HG02798 (cell line): Measurements from ENCODE around the gene SHOX.
"Not testable (repeated sequence)": the region's sequence is repeated elsewhere in the genome, so short reads cannot be mapped to it uniquely, and the experiment has no call there.

Source experiments
- ATAC-seq: cut with Tn5 transposase; IDR thresholded peaks from one replicate; pipeline ENCODE4 v1.9.1; 2021; ENCODE audit warnings: mild to moderate bottlenecking; ENCODE audit not compliant: unreplicated experiment, poor library complexity

The SHOX gene

GRCh38 chrX:635428-636090, 5.0 kb downstream of the SHOX start:
- no peak for ATAC-seq

DNA sequence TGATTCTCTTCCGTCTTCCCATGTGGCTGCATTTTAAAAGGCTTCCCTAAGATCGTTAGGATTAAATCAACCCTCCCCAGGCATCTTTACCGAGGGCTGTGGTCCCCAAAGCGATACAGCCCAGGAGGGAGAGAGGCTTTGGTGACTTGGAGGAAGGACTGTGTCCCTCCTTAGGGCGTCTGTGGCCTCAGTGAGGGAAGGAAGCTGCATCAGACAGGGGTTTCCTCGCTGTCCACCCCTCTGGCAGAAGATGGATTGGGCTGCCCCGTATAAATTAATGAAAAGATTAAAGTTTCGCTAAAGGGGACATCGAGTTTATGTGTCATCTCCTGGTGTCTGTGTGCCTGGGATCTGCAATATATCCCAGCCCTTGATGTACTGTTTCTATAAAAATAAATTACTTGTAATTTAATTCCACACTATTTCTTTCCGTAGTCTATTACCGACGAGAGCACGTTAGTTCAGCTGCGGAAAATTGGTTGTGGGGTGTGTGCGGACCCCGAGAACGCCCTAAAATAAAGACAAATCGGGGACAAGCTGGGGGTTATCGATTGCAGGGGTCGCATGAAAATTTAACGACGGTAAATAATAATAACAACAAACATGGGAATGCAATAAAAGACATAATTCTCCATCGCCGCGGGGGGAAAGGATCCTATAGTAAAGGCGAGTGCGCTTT, 6.5 kb downstream of the SHOX start:
- no peak for ATAC-seq

- no peak for ATAC-seq
Measured at GRCh38 chrX:637660-638481, 7.3 kb downstream of the SHOX start.

DNA sequence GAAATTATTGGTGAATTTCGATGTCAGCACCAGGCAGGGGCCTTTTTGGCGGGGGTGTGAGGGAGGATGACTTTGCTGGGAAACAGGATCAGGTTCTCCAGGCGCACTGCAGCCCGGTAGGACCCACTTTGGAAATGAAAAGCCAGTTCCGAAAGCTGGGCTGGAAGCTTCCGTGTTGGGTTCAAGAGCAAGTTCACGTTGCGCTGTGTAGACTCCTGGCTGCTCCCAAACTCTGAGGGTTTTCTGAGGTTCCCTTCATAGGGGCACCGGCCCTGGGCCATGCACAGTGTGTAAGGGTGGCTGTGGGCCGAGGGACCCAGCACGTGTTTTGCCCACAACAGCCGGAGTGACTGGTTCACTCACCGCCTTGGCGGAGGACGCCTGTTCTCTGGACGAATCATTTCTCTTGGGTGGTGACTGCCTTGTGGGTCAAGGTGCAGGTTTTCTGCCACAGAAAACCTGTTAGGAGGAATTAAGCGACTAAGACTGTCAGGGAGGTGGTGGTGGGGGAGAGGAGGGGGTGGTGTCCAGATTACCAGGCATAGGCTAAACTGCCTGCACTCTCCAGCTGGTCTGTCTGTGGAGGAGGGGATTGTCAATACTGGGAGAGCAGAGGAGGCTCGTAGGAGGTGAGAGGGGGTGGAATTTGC, 8.0 kb downstream of the SHOX start:
- no peak for ATAC-seq

- no peak for ATAC-seq
Measured at GRCh38 chrX:639151-639550, 8.6 kb downstream of the SHOX start.

- ATAC-seq = no peak
Measured at GRCh38 chrX:640641-641040, 10.1 kb downstream of the SHOX start.

- no peak for ATAC-seq
Measured at GRCh38 chrX:641671-642435, 11.3 kb downstream of the SHOX start.

GRCh38 chrX:642436-643240, 12.0 kb downstream of the SHOX start:
- ATAC-seq = no peak

DNA sequence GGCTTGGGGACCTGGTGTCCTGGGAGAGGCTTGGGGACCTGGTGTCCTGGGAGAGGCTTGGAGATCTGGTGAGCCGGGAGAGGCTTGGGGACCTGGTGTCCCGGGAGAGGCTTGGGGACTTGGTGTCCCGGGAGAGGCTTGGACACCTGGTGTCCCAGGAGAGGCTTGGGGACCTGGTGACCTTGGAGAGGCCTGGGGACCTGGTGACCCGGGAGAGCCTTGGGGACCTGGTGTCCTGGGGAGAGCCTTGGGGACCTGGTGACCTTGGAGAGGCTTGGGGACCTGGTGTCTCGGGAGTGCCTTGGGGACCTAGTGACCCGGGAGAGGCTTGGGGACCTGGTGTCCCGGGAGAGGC, 12.6 kb downstream of the SHOX start:
- ATAC-seq = no peak

DNA sequence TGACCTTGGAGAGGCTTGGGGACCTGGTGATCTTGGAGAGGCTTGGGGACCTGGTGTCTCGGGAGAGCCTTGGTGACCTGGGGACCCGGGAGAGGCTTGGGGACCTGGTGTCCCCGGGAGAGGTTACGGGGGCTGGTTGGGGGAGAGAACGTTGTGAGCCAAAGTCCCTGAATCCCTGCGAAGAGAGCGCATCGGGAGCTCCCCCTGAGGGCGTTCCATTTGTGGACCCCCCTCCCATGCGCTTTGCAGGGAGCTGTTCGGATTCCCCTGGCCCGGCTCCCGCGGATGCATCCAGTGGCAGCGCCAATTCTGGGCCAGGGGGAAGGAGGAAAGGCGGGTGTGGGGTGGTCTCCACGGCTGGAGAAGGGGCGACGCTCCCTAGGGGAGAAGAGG, 13.3 kb downstream of the SHOX start:
- no peak for ATAC-seq

- ATAC-seq = no peak
Measured at GRCh38 chrX:644304-645281, 14.0 kb downstream of the SHOX start.

DNA sequence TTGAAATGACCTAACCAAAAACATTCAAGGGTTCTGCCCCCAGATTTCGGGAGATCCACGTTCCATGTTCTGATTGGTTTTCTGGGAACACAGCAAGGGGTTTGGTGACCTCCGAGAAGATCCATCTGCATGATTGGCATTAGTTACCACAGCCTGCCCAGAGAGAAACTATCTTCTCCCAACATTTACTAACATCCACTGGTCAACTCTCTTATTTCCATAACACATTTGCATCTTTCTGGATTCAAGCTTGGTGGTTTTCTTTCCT, 15.6 kb downstream of the SHOX start:
- no peak for ATAC-seq

DNA sequence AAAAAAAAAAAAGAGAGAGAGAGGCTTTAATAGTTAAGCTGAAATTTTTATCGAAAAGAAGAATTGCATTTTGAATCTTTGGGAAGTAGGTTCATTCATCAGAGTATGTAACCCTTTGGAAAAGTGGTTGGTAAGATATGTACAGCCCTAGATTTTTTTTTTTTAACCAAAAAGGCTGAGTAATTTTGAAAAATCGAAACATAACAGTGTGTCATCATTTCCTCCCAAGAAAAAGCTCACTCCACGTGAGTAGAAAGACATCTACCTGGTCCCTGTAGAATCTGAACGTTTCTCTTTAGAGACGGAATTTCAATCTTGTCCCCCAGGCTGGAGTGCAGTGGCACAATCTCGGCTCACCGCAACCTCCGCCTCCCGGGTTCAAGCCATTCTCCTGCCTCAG, 16.2 kb downstream of the SHOX start:
- no peak for ATAC-seq

- ATAC-seq = no peak
Measured at GRCh38 chrX:649166-649565, 18.6 kb downstream of the SHOX start.

GRCh38 chrX:650324-650723, 19.7 kb downstream of the SHOX start:
- ATAC-seq = no peak

GRCh38 chrX:650811-651210, 20.2 kb downstream of the SHOX start:
- no peak for ATAC-seq

GRCh38 chrX:651922-652321, 21.3 kb downstream of the SHOX start:
- not testable (repeated sequence) for ATAC-seq

DNA sequence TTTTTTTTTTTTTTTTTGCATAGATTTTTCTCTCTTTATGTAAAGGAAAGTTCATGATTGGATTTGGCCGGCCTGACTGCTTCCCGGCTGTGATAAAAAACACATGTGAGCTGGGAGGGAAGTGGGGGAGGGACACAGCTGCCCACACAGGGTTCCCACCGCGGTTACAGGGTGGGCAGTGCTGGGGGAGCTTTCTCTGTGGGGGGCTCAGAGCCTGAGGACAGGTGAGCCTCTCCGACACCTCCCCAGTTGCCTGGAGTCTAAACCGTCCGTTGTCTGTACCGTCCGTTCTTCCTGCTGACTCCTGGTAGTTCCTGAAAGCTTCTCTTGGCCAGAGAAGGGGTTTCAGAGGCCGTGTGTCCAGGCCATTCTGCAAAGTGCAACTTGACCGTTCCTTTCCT, 21.8 kb downstream of the SHOX start:
- no peak for ATAC-seq

DNA sequence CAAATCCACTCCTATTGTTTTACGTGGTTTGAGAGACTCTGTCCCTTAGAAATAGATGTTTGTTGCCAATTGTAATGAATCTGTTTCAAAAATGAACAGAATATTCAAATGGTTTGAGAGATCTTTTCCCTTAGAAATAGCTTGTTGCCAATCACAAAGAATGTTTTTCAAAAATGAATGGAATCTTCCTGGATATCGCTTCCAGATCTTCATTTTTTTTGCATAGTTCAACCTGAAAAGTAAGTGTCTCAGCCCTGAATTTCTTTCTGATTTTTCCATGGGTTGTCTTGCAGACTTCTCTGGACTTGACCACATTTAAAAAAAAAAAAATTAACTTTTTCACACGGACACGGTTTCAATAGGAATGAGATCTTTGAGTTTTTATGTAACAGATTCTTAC, 22.7 kb downstream of the SHOX start:
- no peak for ATAC-seq
